Right lobe of liver (tissue), 4 donors: Measurements from ENCODE around the gene RASA2.

Experiments used
- CTCF ChIP-seq, 4 donors: fragments of 200-600 bp in 3 of 4; fragments of 450-650 bp in 1 of 4; IDR thresholded peaks; one replicate each; pipeline versions ENCODE4 v1.5.1 to v1.8.0; 2016 to 2022; ENCODE audit warnings: antibody characterized with exemption in 4 of 4, mild to moderate bottlenecking in 2 of 4
- POLR2A ChIP-seq: fragments of 450-650 bp; IDR thresholded peaks from one replicate; pipeline ENCODE4 v1.6.1; 2017; ENCODE audit warnings: antibody characterized with exemption, mild to moderate bottlenecking
- donor health status: DM: no; HTN: no; CAD: no.
- donor health status: DM: no; HTN: no; CAD: no.
- donor health status: DM: no; HTN: yes; CAD: no.

- TF ChIP-seq CTCF (IDR thresholded peaks at IDR 0.05): no peak
- no peak for TF ChIP-seq POLR2A
These were observed 47.2 kb upstream of the RASA2 start for GRCh38 chr3:141439589-141439988.
